Measurements from ENCODE around the gene DCBLD1.
A peak's percentile ranks its signal among the peaks of the same experiment; 100 is the strongest.

The DCBLD1 gene

DNA sequence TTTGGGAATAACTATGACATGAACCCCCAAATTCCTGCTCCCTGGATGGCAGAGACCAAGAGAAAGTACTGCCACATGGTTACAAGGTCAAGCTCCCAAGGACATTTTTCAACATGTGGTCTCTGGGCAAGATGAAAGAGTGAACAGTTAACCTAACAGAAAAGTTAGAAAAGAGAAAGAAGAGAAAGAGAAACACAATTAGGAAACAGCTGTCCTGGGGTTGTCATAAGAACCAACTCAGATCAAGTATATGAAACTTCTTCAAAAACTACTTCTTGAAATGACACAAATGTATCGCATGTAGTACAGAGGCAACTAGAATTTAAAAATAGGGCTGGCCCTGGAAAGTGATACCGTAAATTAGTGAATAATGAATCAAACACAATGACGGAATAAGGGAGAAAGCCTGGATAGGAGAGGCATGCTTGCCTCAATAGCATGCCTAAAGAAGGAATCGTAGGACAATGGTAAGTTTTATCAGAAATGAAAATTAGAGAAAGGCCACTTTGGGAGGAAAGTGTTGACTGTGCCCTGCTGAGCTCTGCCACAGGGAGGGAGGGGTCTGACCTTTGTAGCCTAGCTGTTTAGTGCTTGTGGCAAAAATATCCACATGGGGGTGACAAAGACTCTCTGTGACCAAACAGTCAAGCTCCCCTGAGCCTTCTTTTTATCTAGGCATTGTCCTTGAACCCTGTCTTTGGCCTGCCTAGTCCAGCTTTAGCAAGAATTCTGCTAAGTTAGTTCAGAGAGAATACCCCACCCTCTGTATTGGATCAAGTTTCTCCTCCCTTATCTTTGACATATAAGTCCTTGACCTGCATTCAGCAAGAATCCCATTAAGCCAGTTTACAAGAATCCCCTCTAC lies 4.3 kb upstream of the DCBLD1 start:
- no peaks in the 10 kb centered on the region for H3K4me1 Mint-ChIP-seq
- H3K4me3 Mint-ChIP-seq: no peak overlapping the region
- H3K9me3 Mint-ChIP-seq: no peaks in the 10 kb centered on the region
- TF ChIP-seq, protein P1, sequence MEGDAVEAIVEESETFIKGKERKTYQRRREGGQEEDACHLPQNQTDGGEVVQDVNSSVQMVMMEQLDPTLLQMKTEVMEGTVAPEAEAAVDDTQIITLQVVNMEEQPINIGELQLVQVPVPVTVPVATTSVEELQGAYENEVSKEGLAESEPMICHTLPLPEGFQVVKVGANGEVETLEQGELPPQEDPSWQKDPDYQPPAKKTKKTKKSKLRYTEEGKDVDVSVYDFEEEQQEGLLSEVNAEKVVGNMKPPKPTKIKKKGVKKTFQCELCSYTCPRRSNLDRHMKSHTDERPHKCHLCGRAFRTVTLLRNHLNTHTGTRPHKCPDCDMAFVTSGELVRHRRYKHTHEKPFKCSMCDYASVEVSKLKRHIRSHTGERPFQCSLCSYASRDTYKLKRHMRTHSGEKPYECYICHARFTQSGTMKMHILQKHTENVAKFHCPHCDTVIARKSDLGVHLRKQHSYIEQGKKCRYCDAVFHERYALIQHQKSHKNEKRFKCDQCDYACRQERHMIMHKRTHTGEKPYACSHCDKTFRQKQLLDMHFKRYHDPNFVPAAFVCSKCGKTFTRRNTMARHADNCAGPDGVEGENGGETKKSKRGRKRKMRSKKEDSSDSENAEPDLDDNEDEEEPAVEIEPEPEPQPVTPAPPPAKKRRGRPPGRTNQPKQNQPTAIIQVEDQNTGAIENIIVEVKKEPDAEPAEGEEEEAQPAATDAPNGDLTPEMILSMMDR (IDR thresholded peaks at IDR 0.05; ENCODE audit: unreplicated experiment in 3 of 3): no peak
- H3K27ac Mint-ChIP-seq: no peak overlapping the region
- H3K36me3 Mint-ChIP-seq (ENCODE audit: low read depth): no peaks in the 10 kb centered on the region
- H3K27me3 Mint-ChIP-seq (ENCODE audit: low read depth): peaks cover 30% of the 10 kb centered on the region

DNA sequence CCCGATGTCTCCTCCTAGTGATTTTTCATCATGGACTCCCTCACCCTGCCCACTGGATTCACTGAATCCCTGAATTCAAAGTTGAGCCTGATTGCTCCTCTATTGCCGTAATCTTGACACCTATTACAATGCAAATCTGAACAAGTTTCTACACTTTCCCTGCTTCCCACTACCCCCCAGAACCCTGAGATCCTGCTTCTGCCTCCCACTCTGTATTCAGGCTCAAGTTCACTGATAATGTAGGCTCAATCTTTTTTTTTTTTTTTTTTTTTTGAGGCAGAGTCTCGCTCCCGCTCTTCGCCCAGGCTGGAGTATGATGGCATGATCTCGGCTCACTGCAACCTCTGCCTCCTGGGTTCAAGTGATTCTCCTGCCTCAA lies 3.6 kb upstream of the DCBLD1 start:
- Mint-ChIP-seq H3K36me3 (ENCODE audit: low read depth) (no peaks in the 10 kb centered on the region), H3K4me3 (no peak overlapping the region), H3K27ac (no peak overlapping the region), H3K9me3 (no peaks in the 10 kb centered on the region), H3K4me1 (peaks cover 5% of the 10 kb centered on the region), H3K27me3 (ENCODE audit: low read depth) (peaks cover 35% of the 10 kb centered on the region)
- TF ChIP-seq, protein P1 (IDR thresholded peaks at IDR 0.05; ENCODE audit: unreplicated experiment in 3 of 3): no peak

DNA sequence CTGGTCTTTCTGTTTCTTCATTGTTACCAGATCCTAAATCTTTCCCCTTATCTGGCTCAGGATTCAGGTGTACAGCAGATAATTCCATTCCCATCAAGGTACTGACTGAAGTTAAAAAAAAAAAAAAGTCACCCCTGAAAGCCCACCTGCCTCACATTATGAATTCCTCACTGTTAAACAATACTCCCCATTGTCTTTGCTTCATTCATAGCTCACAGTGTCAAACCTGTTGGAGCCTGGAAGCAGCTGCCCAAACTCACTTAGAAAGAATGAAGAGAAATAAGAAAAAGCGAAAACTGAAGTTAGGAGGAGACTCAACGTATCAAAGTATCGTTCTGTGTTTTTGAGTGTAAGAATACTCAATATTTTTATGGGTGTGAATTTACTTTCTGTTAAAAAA lies 1.8 kb upstream of the DCBLD1 start:
- Mint-ChIP-seq H3K36me3 (ENCODE audit: low read depth) (no peaks in the 10 kb centered on the region), H3K27me3 (ENCODE audit: low read depth) (peaks cover 35% of the 10 kb centered on the region), H3K4me1 (peaks cover 11% of the 10 kb centered on the region), H3K9me3 (no peaks in the 10 kb centered on the region), H3K4me3 (peak overlapping the region; percentile 8 to 57 (median 50)), H3K27ac (no peak overlapping the region)
- TF ChIP-seq, protein P1 (IDR thresholded peaks at IDR 0.05; ENCODE audit: unreplicated experiment in 3 of 3): no peak

DNA sequence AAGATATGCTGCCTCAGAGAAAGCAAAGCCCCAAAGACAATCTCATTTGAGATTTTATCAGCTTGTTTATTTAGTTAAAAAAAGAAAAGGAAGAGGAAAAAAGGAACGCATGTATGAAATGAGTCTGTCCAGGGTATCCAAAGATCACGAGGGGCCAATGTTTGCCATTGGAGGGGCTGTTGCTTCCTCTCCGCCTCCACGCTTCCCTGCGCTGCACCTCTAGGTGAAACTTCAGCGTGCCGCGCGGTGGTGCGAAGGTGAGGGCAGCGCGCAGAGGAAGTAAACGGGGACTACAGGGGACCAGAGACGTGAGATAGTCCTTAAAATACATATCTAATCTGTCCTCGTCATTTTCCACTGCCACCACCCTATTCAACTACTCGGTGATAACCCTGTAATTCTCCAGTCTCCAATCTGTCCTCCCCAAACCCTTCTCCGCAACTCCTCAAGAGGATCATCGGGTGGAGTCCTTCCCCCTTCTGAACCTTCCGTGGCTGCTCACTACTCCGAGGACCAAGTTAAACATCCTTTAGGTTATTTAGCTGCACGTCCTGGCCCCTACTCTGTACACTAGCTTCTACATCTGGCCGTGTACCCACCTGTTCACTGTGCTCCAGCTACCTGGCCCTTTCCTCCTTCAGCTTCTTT lies 1.1 kb upstream of the DCBLD1 start:
- TF ChIP-seq, protein P1 (IDR thresholded peaks at IDR 0.05; ENCODE audit: unreplicated experiment in 3 of 3): no peak
- Mint-ChIP-seq H3K36me3 (ENCODE audit: low read depth) (no peaks in the 10 kb centered on the region), H3K27me3 (ENCODE audit: low read depth) (peaks cover 35% of the 10 kb centered on the region), H3K4me1 (peaks cover 11% of the 10 kb centered on the region), H3K9me3 (no peaks in the 10 kb centered on the region), H3K27ac (no peak overlapping the region), H3K4me3 (peak overlapping the region; percentile 57 to 85 (median 85))

DNA sequence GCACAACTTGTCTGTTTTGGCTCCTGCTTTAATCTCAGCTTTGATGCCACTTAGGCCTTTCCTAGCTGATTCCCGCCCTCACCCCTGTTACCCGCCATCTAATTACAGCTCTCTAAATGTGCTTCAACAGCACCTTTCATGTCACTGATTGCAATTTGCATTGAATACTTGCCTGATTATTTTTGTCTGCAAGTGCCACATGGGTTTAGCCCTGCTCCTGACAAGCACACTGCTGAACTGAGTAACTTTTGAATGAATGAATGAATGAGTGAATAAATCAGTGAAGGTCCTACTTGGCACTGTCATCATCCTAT lies 591 bp upstream of the DCBLD1 start:
- TF ChIP-seq, protein P1 (IDR thresholded peaks at IDR 0.05; ENCODE audit: unreplicated experiment in 3 of 3): no peak
- peaks cover 11% of the 10 kb centered on the region for H3K4me1 Mint-ChIP-seq
- peak overlapping the region; percentile 57 to 85 (median 85) for H3K4me3 Mint-ChIP-seq
- H3K9me3 Mint-ChIP-seq: no peaks in the 10 kb centered on the region
- H3K36me3 Mint-ChIP-seq (ENCODE audit: low read depth): peaks cover under 1% of the 10 kb centered on the region
- H3K27me3 Mint-ChIP-seq (ENCODE audit: low read depth): peaks cover 31% of the 10 kb centered on the region
- no peak overlapping the region for H3K27ac Mint-ChIP-seq

All from nephron (organoid).